GM18499 (cell line): Measurements from ENCODE around the gene KREMEN1.
"Not testable (repeated sequence)": the region's sequence is repeated elsewhere in the genome, so short reads cannot be mapped to it uniquely, and the experiment has no call there.

Experiments
- ATAC-seq: cut with Tn5 transposase; IDR thresholded peaks from one replicate; pipeline ENCODE4 v1.9.1; 2021; ENCODE audit warnings: moderate number of reproducible peaks; ENCODE audit not compliant: insufficient read depth, unreplicated experiment

The KREMEN1 gene

GRCh38 chr22:29074276-29074772 is 1.5 kb downstream of the KREMEN1 start:
- no peak for ATAC-seq

GRCh38 chr22:29078036-29078868 is 5.4 kb downstream of the KREMEN1 start:
- ATAC-seq = no peak

GRCh38 chr22:29078869-29079207 is 6.0 kb downstream of the KREMEN1 start:
- ATAC-seq = no peak

- ATAC-seq = no peak
These were observed 6.5 kb downstream of the KREMEN1 start for GRCh38 chr22:29079218-29079901.

GRCh38 chr22:29080106-29080975 is 7.5 kb downstream of the KREMEN1 start:
- ATAC-seq = no peak

- no peak for ATAC-seq
These were observed 8.8 kb downstream of the KREMEN1 start for GRCh38 chr22:29081517-29082236.

GRCh38 chr22:29082826-29083545 is 10.2 kb downstream of the KREMEN1 start:
- no peak for ATAC-seq

- not testable (repeated sequence) for ATAC-seq
These were observed 10.7 kb downstream of the KREMEN1 start for GRCh38 chr22:29083576-29083932.

DNA sequence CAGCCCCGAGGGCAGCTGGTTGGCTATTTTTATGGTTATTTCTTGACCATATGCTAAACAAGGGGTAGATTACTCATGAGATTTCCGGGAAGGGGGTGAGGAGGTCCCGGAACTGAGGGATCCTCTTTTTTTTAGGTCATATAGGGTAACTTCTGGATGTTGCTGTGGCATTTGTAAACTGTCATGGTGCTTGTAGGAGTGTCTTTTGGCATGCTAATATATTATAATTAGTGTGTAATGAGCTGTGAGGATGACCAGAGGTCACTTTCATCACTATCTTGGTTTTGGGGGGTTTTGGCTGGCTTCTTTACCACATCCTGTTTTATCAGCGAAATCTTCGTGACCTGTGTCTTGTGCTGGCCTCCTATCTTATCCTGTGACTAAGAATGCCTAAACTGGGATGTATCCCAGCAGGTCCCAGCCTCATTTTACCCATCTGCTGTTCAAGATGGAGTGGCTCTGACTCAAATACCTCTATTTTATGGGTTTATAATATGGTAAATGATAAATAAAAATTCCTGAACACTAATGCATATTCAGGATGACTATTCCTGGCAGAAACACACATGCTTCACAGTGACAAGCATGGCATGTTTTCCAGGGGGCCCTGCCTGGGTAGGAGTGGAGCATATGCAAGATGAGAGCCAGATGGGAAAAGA is 11.2 kb downstream of the KREMEN1 start:
- no peak for ATAC-seq

DNA sequence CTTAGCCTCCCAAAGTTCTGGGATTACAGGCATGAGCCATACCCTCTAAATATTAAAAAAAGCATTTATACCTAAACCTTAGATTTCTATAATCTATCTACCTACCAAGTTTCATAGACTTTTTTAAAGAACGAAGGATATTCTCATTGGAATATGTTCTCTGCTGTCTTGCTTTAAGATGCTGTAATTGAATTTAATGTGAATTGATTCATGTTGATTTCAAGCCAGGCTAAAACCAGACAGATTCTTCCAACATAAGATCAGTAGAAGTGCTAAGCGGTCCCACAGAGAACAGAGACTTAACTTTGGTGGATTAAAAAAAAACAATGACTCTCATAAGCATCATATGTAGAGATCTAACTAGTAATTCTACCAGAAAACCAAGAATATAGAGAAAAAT is 14.2 kb downstream of the KREMEN1 start:
- ATAC-seq = no peak

DNA sequence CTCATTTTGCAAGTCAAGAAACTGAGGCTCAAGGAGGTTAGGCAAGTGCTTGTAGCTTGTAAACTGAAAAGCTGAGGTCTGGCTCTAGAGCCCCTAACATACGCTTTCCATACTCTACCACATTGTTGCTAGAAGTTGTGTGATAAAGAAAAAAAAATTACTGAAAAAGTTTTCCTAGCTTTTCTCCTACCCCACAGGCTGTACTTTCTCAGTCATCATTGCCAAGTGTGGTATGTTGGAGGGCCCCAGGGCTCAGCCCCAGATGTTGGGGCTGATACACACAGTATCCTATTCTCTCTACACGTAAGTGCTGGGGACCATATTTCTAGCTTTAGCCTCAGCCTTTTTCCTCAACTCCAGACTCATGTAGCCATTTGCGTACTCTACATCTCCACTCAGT is 16.0 kb downstream of the KREMEN1 start:
- ATAC-seq = no peak

GRCh38 chr22:29089507-29089906 is 16.7 kb downstream of the KREMEN1 start:
- no peak for ATAC-seq

DNA sequence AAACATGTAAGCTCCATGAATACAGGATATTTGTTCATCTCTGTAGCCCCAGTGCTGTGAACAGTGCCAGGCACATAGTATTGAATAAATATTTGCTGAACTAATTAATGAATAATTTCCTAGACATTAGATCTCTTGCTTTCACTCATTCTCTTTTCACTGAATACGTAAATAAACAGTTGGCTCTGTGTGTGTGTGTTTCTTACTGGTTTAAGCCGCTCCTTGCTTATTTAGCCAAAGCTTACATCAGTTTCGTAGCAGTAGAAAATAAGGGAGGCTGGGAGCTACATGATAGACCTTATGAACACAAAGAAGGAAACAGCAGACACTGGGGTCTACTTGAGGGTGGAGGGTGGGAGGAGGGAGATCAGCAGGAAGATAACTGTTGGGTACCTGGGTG is 17.2 kb downstream of the KREMEN1 start:
- no peak for ATAC-seq

DNA sequence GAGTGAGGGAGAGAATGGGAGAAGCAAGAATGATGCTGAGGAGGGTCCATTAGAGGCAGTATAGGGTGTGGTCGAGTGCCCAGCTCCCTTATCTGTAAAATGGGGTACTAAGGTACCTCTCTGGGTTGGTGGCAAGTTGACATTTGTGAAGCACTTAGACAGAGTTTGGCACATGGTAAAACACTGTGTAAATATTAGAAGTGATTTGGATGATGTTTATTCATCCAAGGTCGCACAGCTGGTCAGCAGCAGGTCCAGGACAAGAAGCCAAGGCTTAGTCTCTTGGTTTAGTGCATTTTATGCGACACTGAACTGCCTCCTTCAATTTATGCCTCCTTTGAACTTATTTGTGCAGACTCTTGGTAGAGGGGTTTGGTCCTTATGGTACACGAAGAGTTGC is 19.4 kb downstream of the KREMEN1 start:
- no peak for ATAC-seq

GRCh38 chr22:29093030-29093429 is 20.2 kb downstream of the KREMEN1 start:
- no peak for ATAC-seq

DNA sequence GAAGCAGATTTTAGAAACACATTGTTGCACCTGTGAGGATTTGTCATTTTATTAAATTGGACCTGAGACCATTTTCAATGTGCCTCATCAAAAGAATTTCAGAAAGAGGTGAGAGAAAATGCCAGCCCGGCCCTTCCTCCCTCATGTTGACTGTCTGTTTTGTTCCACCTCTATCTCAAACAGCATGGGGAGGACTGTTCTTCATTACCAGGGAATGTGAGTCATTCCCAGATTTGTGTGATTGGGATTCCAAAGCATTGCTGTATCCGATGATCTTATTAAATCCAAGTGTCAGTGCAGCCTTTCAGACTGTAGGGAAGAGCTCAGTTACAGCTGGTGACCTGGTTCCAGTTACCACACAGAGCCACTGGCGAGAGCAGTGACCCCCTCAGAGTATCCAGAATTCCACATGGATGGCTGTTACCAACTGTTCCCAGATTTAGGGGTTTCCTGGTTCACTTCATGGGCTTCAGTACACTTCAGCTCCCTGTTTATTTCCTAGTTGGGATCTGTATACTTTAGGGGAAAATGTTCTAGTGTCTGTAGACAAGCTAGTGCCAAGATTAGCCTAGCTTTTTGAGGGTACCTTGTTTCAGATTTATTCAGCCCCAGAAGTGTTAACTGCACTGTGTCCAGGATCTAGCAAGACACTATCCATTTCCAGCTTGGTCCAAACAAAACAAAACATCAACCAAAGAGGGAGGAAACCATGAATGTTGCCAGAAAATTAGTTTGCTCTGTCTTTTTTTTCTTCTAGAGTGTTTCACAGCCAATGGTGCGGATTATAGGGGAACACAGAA is 20.9 kb downstream of the KREMEN1 start:
- no peak for ATAC-seq

- no peak for ATAC-seq
These were observed 22.6 kb downstream of the KREMEN1 start for GRCh38 chr22:29095459-29095858.
